Neuronal stem cell (in vitro differentiated cells): Measurements from ENCODE around the gene NDUFB3.
"Not testable (repeated sequence)": the region's sequence is repeated elsewhere in the genome, so short reads cannot be mapped to it uniquely, and the experiment has no call there.

Experiments
- DNase-seq: peaks from one replicate; pipeline ENCODE4 v3.0.0-alpha.2; 2013; ENCODE audit warnings: low spot score
- H2AFZ ChIP-seq: one replicate; pipeline ENCODE4 v1.6.1; 2013; ENCODE audit warnings: mild to moderate bottlenecking, low read length, inconsistent platforms
- H2AK5ac ChIP-seq: 2 replicates; pipeline ENCODE4 v1.6.1; 2013; ENCODE audit warnings: low read depth, mild to moderate bottlenecking, inconsistent platforms, low read length, moderate library complexity, mixed read lengths
- H2BK120ac ChIP-seq: 2 replicates; pipeline ENCODE4 v1.6.1; 2013; ENCODE audit warnings: low read depth, mild to moderate bottlenecking, inconsistent platforms, low read length, moderate library complexity, mixed read lengths
- H2BK12ac ChIP-seq: one replicate; pipeline ENCODE4 v1.6.1; 2013; ENCODE audit warnings: low read length, inconsistent platforms
- H2BK15ac ChIP-seq: 2 replicates; pipeline ENCODE4 v1.6.1; 2013; ENCODE audit warnings: mild to moderate bottlenecking, low read length, inconsistent platforms, mixed read lengths
- H2BK5ac ChIP-seq: one replicate; pipeline ENCODE4 v1.6.1; 2013; ENCODE audit warnings: inconsistent platforms, mild to moderate bottlenecking, low read length, moderate library complexity
- H3K14ac ChIP-seq: one replicate; pipeline ENCODE4 v1.6.1; 2013; ENCODE audit warnings: low read length, inconsistent platforms
- H3K18ac ChIP-seq: 2 replicates; pipeline ENCODE4 v1.6.1; 2013; ENCODE audit warnings: low read length, inconsistent platforms
- H3K23ac ChIP-seq: 2 replicates; pipeline ENCODE4 v1.6.1; 2013; ENCODE audit warnings: low read depth, mild to moderate bottlenecking, mixed read lengths, low read length, inconsistent platforms; ENCODE audit not compliant: poor library complexity
- H3K27ac ChIP-seq: replicated peaks from 3 replicates; pipeline ENCODE4 v1.5.1; 2013; ENCODE audit warnings: low read length, inconsistent platforms
- H3K27me3 ChIP-seq, 3 experiments: 2 replicates each; pipeline ENCODE4 v1.6.1; 2013; ENCODE audit warnings: low read length in 3 of 3, mild to moderate bottlenecking in 2 of 3, inconsistent platforms in 1 of 3, low read depth in 1 of 3, mixed read lengths in 1 of 3, moderate library complexity in 1 of 3; ENCODE audit not compliant: control insufficient read depth in 3 of 3, insufficient read depth in 3 of 3
- H3K36me3 ChIP-seq, 2 donors: replicated peaks in 1 of 2; 2 replicates each; pipeline ENCODE4 v1.6.1; 2013; ENCODE audit warnings: low read length in 2 of 2; ENCODE audit not compliant: control insufficient read depth in 2 of 2, insufficient read depth in 2 of 2
- H3K4ac ChIP-seq: 2 replicates; pipeline ENCODE4 v1.6.1; 2013; ENCODE audit warnings: inconsistent platforms, mild to moderate bottlenecking, low read length, moderate library complexity
- H3K4me1 ChIP-seq, 2 donors: 1 replicate in 1 of 2; 2 replicates in 1 of 2; pipeline ENCODE4 v1.6.1; 2013; ENCODE audit warnings: low read length in 2 of 2, low read depth in 1 of 2; ENCODE audit not compliant: control insufficient read depth in 2 of 2, insufficient read depth in 1 of 2
- H3K4me2 ChIP-seq: one replicate; pipeline ENCODE4 v1.6.1; 2013; ENCODE audit warnings: mild to moderate bottlenecking, low read length, inconsistent platforms; ENCODE audit not compliant: insufficient read depth, poor library complexity, severe bottlenecking
- H3K4me3 ChIP-seq, 2 donors: 2 replicates each; pipeline ENCODE4 v1.5.1; 2013; ENCODE audit warnings: low read length in 2 of 2, mild to moderate bottlenecking in 2 of 2, inconsistent platforms in 1 of 2, moderate library complexity in 1 of 2
- H3K79me1 ChIP-seq: one replicate; pipeline ENCODE4 v1.6.1; 2013; ENCODE audit warnings: low read depth, mild to moderate bottlenecking, inconsistent platforms, low read length, moderate library complexity
- H3K9ac ChIP-seq: one replicate; pipeline ENCODE4 v1.6.1; 2013; ENCODE audit warnings: mild to moderate bottlenecking, low read depth, low read length, inconsistent platforms; ENCODE audit not compliant: poor library complexity
- H3K9me3 ChIP-seq, 2 donors: replicated peaks in 1 of 2; 2 replicates each; pipeline versions ENCODE3 to v1.6.1; 2013; ENCODE audit warnings: low read length in 2 of 2, mild to moderate bottlenecking in 2 of 2, inconsistent platforms in 1 of 2, low read depth in 1 of 2, mixed read lengths in 1 of 2, moderate library complexity in 1 of 2; ENCODE audit not compliant: control insufficient read depth in 2 of 2, insufficient read depth in 1 of 2
- H4K8ac ChIP-seq: one replicate; pipeline ENCODE4 v1.6.1; 2013; ENCODE audit warnings: low read depth, mild to moderate bottlenecking, inconsistent platforms, low read length, moderate library complexity
- H4K91ac ChIP-seq: one replicate; pipeline ENCODE4 v1.6.1; 2013; ENCODE audit warnings: low read length, low read depth, mild to moderate bottlenecking, inconsistent platforms; ENCODE audit not compliant: poor library complexity
- WGBS, 2 donors: extraction: QIAGEN DNeasy Blood & Tissue Kit; methylation state at CpG; one replicate each; pipeline ENCODE4 v1.1.7; 2013; ENCODE audit warnings: missing lambda C conversion rate in 2 of 2, mixed read lengths in 1 of 2; ENCODE audit not compliant: insufficient read length in 2 of 2, insufficient replicate concordance in 1 of 2; ENCODE audit errors: extremely low coverage in 2 of 2; 5-methylcytosine and 5-hydroxymethylcytosine counted together

The NDUFB3 gene

GRCh38 chr2:201038855-201039254, 32.9 kb upstream of the NDUFB3 start:
- H2BK12ac ChIP-seq: no peak overlapping the region
- no peak overlapping the region for H3K18ac ChIP-seq
- no peaks in the 10 kb centered on the region for H3K4me1 ChIP-seq
- no peak for DNase-seq
- H3K36me3 ChIP-seq: peaks cover 0 to 2% of the 10 kb centered on the region in 2 donors
- H3K27ac ChIP-seq: no peak overlapping the region
- H3K4me3 ChIP-seq: no peak overlapping the region
- H2AFZ ChIP-seq: no peak overlapping the region
- no peak overlapping the region for H3K23ac ChIP-seq
- H2BK15ac ChIP-seq: no peak overlapping the region
- H2BK5ac ChIP-seq: no peak overlapping the region
- H2BK120ac ChIP-seq: no peak overlapping the region
- no peak overlapping the region for H4K8ac ChIP-seq
- H3K4me2 ChIP-seq: no peak overlapping the region
- peaks cover 0 to 3% of the 10 kb centered on the region in 2 donors for H3K9me3 ChIP-seq
- H2AK5ac ChIP-seq: no peak overlapping the region
- no peaks in the 10 kb centered on the region for H3K79me1 ChIP-seq
- no peak overlapping the region for H3K14ac ChIP-seq
- no peak overlapping the region for H3K9ac ChIP-seq
- no peak overlapping the region for H4K91ac ChIP-seq
- H3K27me3 ChIP-seq: no peaks in the 10 kb centered on the region
- no peak overlapping the region for H3K4ac ChIP-seq
- WGBS, 2 donors: no CpG with 5 or more reads among the region's 2 CpGs

- Histone ChIP-seq H3K4me1 (no peaks in the 10 kb centered on the region), H3K36me3 (peaks cover 0 to 8% of the 10 kb centered on the region in 2 donors), H4K91ac (no peak overlapping the region), H3K4ac (no peak overlapping the region), H3K14ac (no peak overlapping the region), H2BK15ac (no peak overlapping the region), H3K9ac (no peak overlapping the region), H2BK120ac (no peak overlapping the region), H3K27ac (no peak overlapping the region), H3K18ac (no peak overlapping the region), H2AFZ (no peak overlapping the region), H3K27me3 (no peaks in the 10 kb centered on the region), H4K8ac (no peak overlapping the region), H2BK5ac (no peak overlapping the region), H3K79me1 (no peaks in the 10 kb centered on the region), H3K23ac (no peak overlapping the region), H3K4me3 (no peak overlapping the region), H2AK5ac (no peak overlapping the region), H3K9me3 (peaks cover 0 to 7% of the 10 kb centered on the region in 2 donors), H2BK12ac (no peak overlapping the region), H3K4me2 (no peak overlapping the region)
- WGBS, 2 donors: no CpG with 5 or more reads among the region's 4 CpGs
- no peak for DNase-seq
Measured at GRCh38 chr2:201040867-201041628, 30.8 kb upstream of the NDUFB3 start.

GRCh38 chr2:201042451-201042850, 29.4 kb upstream of the NDUFB3 start:
- H3K4me1 ChIP-seq, H3K4ac ChIP-seq, H2BK12ac ChIP-seq, H3K23ac ChIP-seq, H3K9ac ChIP-seq, H2AFZ ChIP-seq, H3K27me3 ChIP-seq, H3K79me1 ChIP-seq, H3K4me2 ChIP-seq, H3K36me3 ChIP-seq, H2BK5ac ChIP-seq, H3K27ac ChIP-seq, H3K9me3 ChIP-seq, H2BK120ac ChIP-seq, H4K91ac ChIP-seq, H2AK5ac ChIP-seq, H2BK15ac ChIP-seq, DNase-seq, H3K18ac ChIP-seq, H3K14ac ChIP-seq, H3K4me3 ChIP-seq, H4K8ac ChIP-seq: not testable (repeated sequence)
- WGBS, 2 donors: no CpG with 5 or more reads among the region's 36 CpGs

GRCh38 chr2:201043050-201043449, 28.8 kb upstream of the NDUFB3 start:
- H3K36me3 ChIP-seq, H3K14ac ChIP-seq, H2BK12ac ChIP-seq, H3K18ac ChIP-seq, DNase-seq, H3K79me1 ChIP-seq, H2BK15ac ChIP-seq, H3K27ac ChIP-seq, H2BK5ac ChIP-seq, H3K4ac ChIP-seq, H2AFZ ChIP-seq, H4K8ac ChIP-seq, H3K4me3 ChIP-seq, H3K23ac ChIP-seq, H3K4me1 ChIP-seq, H3K9ac ChIP-seq, H2BK120ac ChIP-seq, H3K4me2 ChIP-seq, H3K27me3 ChIP-seq, H4K91ac ChIP-seq, H2AK5ac ChIP-seq: not testable (repeated sequence)
- peaks cover 0 to 13% of the 10 kb centered on the region in 2 donors for H3K9me3 ChIP-seq
- WGBS, 2 donors: no CpG with 5 or more reads among the region's 5 CpGs
